Esophagus mucosa (tissue), 1 donor: Measurements from ENCODE around the gene TAF8. TPM values are rescaled to one million over a fixed set of nuclear protein-coding genes. Genes with fewer than 3 reads are reported as not detected.
"Not testable (repeated sequence)": the region's sequence is repeated elsewhere in the genome, so short reads cannot be mapped to it uniquely, and the experiment has no call there.

Experiments used
- ATAC-seq: fragments of 200-7000 bp; cut with Tn5 transposase; one replicate; pipeline ENCODE4 v1.9.1; 2020
- total RNA-seq: library from RNA; stranded (reverse); gene quantifications from one replicate; pipeline ENCODE4 v1.2.4, GENCODE V29; 2023
- donor health status: DM: yes; HTN: yes; CAD: no.

Gene TAF8
- total RNA-seq: 13.8 TPM

- peak; percentile 72 for ATAC-seq
Observed at GRCh38 chr6:42050297-42051267, at the start of gene TAF8. TAF8 (plus strand) TSS chr6:42050524; CDS start chr6:42050542, 18 bp downstream.

DNA sequence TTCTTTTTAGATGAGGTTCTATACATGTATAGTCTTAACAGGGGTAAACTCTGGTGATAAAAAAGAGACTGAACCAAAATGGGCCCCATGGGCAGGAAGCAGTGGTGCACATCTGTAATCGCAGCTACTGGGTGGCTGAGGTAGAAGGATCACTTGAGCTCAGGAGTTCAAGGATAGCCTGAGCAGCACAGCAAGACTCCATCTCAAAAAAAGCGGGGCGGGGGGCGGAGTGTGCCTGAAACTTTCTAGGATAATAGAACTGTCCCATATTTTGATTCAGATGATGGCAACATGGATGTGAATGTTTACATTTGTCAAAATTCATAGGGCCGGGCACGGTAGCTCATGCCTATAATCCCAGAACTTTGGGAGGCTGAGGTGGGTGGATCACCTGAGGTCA, 48.8 kb upstream of the TAF8 start:
- ATAC-seq: no peak

DNA sequence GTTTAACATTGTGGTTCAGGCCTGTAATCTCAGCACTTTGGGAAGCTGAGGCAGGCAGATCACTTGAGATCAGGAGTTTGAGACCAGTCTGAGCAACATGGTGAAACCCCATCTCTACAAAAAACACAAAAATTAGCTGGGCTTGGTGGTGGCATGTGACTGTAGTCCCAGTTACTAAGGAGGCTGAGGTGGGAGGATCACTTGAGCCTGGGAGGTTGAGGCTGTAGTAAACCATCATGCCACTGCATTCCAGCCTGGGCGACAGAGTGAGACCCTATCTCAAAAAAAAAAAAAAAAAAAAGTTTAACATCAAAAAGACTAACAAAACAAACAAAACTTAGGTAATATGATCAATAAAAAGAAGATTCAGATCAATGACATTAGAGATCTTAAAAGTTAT, 46.7 kb upstream of the TAF8 start:
- not testable (repeated sequence) for ATAC-seq

GRCh38 chr6:42007286-42008137, 42.8 kb upstream of the TAF8 start:
- no peak for ATAC-seq

DNA sequence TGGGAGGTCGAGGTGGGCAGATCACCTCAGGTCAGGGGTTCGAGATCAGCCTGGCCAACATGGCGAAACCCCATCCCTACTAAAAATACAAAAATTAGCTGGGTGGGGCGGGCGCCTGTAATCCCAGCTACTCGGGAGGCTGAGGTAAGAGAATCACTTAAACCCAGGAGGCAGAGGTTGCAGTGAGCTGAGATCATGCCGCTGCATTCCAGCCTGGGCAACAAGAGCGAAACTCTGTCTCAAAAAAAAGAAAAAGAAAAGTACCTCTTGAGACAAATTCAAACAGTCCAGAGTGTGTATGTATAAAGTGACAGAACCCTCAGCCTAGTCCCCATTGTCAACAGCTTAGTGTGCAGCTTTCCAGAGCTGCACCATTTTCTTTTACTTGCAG, 42.2 kb upstream of the TAF8 start:
- not testable (repeated sequence) for ATAC-seq

GRCh38 chr6:42009844-42010184, 40.5 kb upstream of the TAF8 start:
- ATAC-seq: no peak

GRCh38 chr6:42010185-42010891, 40.0 kb upstream of the TAF8 start:
- ATAC-seq: peak; percentile 45

DNA sequence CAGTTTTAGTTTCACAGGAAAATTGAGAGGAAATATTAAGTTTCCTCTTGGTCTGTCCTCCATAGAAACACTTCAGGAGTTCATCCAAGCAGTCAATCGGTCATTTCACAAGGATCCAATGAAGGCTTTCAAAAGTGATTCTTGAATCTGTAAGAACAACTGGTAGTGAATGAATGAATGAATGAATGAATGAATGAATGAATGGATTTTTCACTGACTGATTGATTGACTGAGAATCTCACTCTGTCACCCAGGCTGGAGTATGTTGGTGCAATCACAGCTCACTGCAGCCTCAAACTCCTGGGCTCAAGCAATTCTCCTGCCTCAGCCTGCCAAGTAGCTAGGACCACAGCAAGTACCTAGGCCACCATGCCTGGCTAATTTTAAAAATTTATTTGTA, 39.4 kb upstream of the TAF8 start:
- no peak for ATAC-seq

- ATAC-seq: no peak
Observed at GRCh38 chr6:42012501-42013133, 37.7 kb upstream of the TAF8 start.

GRCh38 chr6:42013134-42013516, 37.2 kb upstream of the TAF8 start:
- ATAC-seq: no peak

DNA sequence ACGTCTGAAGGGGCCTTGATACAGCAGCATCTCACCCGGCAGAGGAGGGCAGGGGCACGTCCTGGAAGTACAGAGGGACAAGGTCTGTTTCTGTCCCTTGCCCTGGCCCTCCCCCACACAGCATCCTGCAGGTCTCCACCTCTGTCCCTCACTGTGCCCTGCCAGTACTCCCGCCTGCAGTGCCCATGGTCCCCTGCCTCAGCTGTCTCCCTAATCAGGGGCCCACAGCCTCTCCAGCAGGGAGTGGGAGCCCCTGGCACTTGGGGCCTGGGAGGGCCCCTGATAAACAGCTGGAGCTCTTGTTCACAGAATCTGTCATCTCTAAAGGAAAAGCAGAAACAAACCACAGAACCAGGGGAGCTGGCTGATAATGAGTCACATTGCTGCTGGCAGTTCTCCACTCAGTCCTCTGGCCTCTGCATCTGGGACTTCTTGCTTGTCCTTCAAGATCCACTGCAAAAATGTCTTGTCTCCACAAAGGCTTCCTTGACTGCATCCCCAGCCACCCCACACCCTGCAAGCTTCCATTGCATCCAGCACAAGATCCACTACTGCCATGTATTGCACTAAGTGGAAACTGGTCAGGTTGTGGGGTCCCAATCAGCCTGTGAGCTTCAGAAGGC, 33.2 kb upstream of the TAF8 start:
- ATAC-seq: no peak

DNA sequence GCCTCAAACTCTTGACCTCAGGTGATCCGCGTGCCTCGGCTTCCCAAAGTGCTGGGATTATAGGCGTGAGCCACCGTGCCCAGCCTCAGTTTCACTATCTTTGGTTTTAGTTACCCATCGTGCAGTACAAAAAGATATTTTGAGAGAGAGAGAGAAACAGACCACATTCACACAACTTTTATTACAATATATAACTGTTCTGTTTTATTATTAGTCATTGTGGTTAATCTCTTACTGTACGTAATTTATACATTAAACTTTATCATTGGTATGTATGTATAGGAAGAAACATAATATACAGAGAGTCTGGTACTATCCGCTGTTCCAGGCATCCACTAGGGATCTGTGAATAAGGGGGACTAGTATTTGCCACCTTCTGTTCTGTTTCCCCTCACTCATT, 29.4 kb upstream of the TAF8 start:
- no peak for ATAC-seq

DNA sequence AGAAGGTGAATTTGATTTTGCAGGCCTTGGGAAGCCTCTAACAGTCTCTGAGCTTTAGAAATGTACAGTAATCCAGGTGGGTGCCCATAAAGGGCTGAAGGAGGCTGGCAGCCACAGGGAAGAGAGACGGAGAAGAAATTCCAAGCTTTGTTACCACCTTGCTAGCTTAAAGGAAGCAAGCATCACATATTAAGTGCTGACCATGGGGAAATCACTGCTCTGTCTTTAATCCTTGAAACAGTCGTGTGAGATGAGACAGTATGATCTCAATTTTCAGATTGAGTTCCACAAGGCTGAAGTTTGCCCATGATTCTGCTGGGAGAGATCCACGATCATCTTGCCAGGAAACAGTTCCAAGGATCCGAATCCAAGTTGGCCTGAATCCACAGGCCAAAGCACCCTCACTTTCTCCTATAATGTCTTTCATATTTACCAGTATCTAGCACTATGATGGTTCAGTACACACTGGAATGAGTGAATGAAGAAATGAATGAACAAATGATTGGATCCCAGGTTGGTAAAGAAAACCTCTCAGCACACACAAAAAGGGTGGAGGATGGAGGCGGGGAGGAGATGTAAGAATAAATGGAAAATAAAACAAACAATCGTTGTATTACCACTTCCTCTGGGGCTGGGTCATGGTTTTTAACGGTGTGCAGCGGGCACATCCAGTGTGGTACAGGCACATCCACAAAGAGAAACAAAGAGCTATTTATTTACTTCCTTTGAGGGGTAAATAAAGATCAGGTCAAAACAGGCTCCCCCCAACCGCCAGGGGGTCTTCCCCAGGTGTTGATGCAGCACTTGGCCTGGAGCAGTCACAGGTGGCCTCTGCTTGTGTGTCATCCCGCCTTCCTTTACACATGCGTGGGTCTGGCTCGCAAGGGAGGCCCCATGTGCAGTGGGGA, 28.2 kb upstream of the TAF8 start:
- ATAC-seq: peak; percentile 41

- no peak for ATAC-seq
Observed at GRCh38 chr6:42022755-42023384, 27.5 kb upstream of the TAF8 start.

DNA sequence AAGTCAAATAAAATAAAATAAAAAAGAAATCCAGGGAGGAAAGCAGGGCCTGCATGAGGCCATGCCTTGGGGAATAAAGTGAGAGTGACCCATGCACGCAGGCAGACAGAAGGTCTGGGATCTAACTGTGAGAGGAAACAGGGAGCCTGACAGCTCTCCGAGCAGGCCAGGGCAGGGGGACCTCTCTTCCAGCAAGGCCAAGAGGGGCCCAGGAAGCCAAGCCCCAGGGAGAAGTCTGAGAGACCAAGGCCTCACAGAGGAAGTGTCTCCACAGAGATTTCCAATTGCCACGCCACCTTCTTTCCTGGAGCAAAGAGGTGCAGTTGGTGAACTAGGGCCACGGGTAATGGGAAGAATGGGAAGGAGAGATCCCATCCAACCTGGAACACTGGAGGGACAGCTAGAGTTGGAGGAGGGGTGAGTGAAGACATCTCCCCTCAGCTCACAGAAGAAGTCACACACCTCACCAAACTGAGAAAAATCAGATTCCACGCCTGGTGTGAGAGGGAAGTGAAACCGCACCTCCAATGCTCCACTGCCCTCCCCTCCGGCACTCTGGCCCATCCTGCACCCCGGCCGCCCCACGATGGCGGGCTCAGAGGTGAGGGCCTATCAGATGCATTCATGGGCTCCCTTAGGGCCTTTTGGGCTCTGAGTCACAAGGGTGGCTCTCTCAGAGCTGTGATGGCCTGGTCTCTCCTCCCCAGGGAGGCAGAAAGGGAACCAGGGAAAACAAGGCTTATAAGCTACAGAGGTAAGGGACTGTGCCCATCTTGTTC, 25.1 kb upstream of the TAF8 start:
- ATAC-seq: peak; percentile 53

DNA sequence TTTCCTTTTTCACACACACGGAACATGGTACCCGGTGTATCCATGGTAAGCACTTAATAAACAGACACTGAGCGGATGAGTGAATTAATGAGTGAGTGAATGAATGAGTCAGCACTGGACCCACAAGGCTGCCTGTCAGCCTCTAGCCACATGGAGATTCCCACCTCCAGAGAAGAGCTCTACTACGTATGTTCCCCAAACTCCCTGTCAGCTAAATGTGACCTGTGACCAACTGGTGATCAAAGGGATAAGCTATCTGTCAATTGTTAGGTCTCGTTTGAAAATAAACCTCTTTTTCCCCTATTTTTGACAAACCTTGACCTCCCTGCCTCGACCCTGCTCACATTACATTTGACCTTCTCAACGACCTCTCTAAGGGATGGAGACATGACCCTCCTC, 24.5 kb upstream of the TAF8 start:
- no peak for ATAC-seq

- ATAC-seq: no peak
Observed at GRCh38 chr6:42026540-42026939, 23.8 kb upstream of the TAF8 start.

- no peak for ATAC-seq
Observed at GRCh38 chr6:42028234-42029061, 21.9 kb upstream of the TAF8 start.
